NK-92 treated with Interleukin-12 subunit alpha and Interleukin-12 subunit beta, amount 100 ng/mL, for 24 hours (cell line): ENCODE measurements around the gene MEF2A.

Experiments
- DNase-seq: peaks from one replicate; lab custom pipeline; 2025; lab: John Stamatoyannopoulos, UW

The MEF2A gene

GRCh38 chr15:99606646-99607045, 40.9 kb downstream of the MEF2A start:
- no peak for DNase-seq

- no peak for DNase-seq
Observed at GRCh38 chr15:99613481-99613880, 47.7 kb downstream of the MEF2A start.

- no peak for DNase-seq
Observed at GRCh38 chr15:99613887-99614647, 48.3 kb downstream of the MEF2A start.

- no peak for DNase-seq
Observed at GRCh38 chr15:99614749-99615288, 49.0 kb downstream of the MEF2A start.

- no peak for DNase-seq
Observed at GRCh38 chr15:99615460-99615859, 49.7 kb downstream of the MEF2A start.

- DNase-seq: no peak
Observed at GRCh38 chr15:99616129-99616528, 50.3 kb downstream of the MEF2A start.

- no peak for DNase-seq
Observed at GRCh38 chr15:99616773-99617342, 51.1 kb downstream of the MEF2A start.

GRCh38 chr15:99618941-99619411, 53.2 kb downstream of the MEF2A start:
- DNase-seq: no peak

- DNase-seq: no peak
Observed at GRCh38 chr15:99619712-99620111, 53.9 kb downstream of the MEF2A start.

- no peak for DNase-seq
Observed at GRCh38 chr15:99620178-99620577, 54.4 kb downstream of the MEF2A start.

GRCh38 chr15:99621767-99622166, 56.0 kb downstream of the MEF2A start:
- DNase-seq: no peak

- DNase-seq: no peak
Observed at GRCh38 chr15:99628374-99629001, 62.7 kb downstream of the MEF2A start.

GRCh38 chr15:99630607-99631131, 64.9 kb downstream of the MEF2A start:
- no peak for DNase-seq

- no peak for DNase-seq
Observed at GRCh38 chr15:99631255-99631654, 65.5 kb downstream of the MEF2A start.

GRCh38 chr15:99632521-99632920, 66.7 kb downstream of the MEF2A start:
- DNase-seq: no peak

- DNase-seq: no peak
Observed at GRCh38 chr15:99633655-99634054, 67.9 kb downstream of the MEF2A start.

- no peak for DNase-seq
Observed at GRCh38 chr15:99634576-99634975, 68.8 kb downstream of the MEF2A start.

- DNase-seq: no peak
Observed at GRCh38 chr15:99635145-99635544, 69.4 kb downstream of the MEF2A start.

- DNase-seq: no peak
Observed at GRCh38 chr15:99635794-99636193, 70.0 kb downstream of the MEF2A start.

- DNase-seq: no peak
Observed at GRCh38 chr15:99644913-99645542, 79.2 kb downstream of the MEF2A start.

- DNase-seq: no peak
Observed at GRCh38 chr15:99645543-99645935, 79.8 kb downstream of the MEF2A start.

- no peak for DNase-seq
Observed at GRCh38 chr15:99645951-99646350, 80.2 kb downstream of the MEF2A start.
